GM23248 (cell line): ENCODE results near the gene EGF.

ENCODE experiments used
- EZH2 ChIP-seq: fragments of 200-600 bp; sonication (generic); IDR thresholded peaks from 2 replicates; pipeline ENCODE4 v1.6.1; 2018; ENCODE audit warnings: antibody characterized with exemption, mild to moderate bottlenecking; ENCODE audit not compliant: insufficient read depth, poor library complexity, severe bottlenecking
- EZH2phosphoT487 ChIP-seq: fragments of 200-600 bp; sonication (generic); IDR thresholded peaks from 2 replicates; pipeline ENCODE4 v1.6.1; 2018; ENCODE audit warnings: antibody characterized with exemption, moderate library complexity, mild to moderate bottlenecking, low read depth; ENCODE audit not compliant: insufficient read depth

GRCh38 chr4:110014233-110014632 is 101.5 kb downstream of the EGF start:
- no peak for TF ChIP-seq EZH2
- no peak for TF ChIP-seq EZH2phosphoT487
